Spleen (tissue), 11 donors: ENCODE measurements around the gene DPYSL4. TPM values are rescaled to one million over a fixed set of nuclear protein-coding genes. Genes with fewer than 3 reads are reported as not detected.

Experiments used
- DNase-seq: peaks from one replicate; pipeline ENCODE4 v3.0.0-alpha.2; 2020
- H3K27ac ChIP-seq, 8 donors: fragments of 200-600 bp; sonication (generic) in 7 of 8; 1 replicate in 4 of 8; 2 replicates in 4 of 8; pipeline versions ENCODE4 v1.5.0 to v1.8.0; 2016 to 2021; ENCODE audit warnings: inconsistent platforms in 4 of 8, mild to moderate bottlenecking in 4 of 8, moderate library complexity in 1 of 8
- H3K27me3 ChIP-seq, 7 donors: fragments of 200-600 bp; sonication (generic) in 6 of 7; replicated peaks in 1 of 7; 1 replicate in 4 of 7; 2 replicates in 3 of 7; pipeline versions ENCODE4 v1.5.0 to v1.8.0; 2016 to 2021; ENCODE audit warnings: inconsistent platforms in 3 of 7, mild to moderate bottlenecking in 1 of 7
- H3K36me3 ChIP-seq, 6 donors: fragments of 200-600 bp; sonication (generic) in 5 of 6; 1 replicate in 4 of 6; 2 replicates in 2 of 6; pipeline versions ENCODE4 v1.5.0 to v1.8.0; 2016 to 2021; ENCODE audit warnings: inconsistent platforms in 2 of 6
- H3K4me1 ChIP-seq, 6 donors: fragments of 200-600 bp; sonication (generic) in 5 of 6; 1 replicate in 3 of 6; 2 replicates in 3 of 6; pipeline versions ENCODE4 v1.5.0 to v1.8.0; 2016 to 2021; ENCODE audit warnings: inconsistent platforms in 3 of 6
- H3K4me3 ChIP-seq, 8 donors: fragments of 200-600 bp; sonication (generic) in 7 of 8; 1 replicate in 4 of 8; 2 replicates in 4 of 8; pipeline versions ENCODE4 v1.5.0 to v1.8.0; 2016 to 2021; ENCODE audit warnings: inconsistent platforms in 4 of 8, mild to moderate bottlenecking in 4 of 8, moderate library complexity in 2 of 8
- H3K9me3 ChIP-seq, 8 donors: fragments of 200-600 bp; sonication (generic) in 7 of 8; 1 replicate in 4 of 8; 2 replicates in 4 of 8; pipeline versions ENCODE4 v1.5.0 to v1.8.0; 2016 to 2021; ENCODE audit warnings: inconsistent platforms in 4 of 8
- POLR2A ChIP-seq, 3 donors: fragments of 450-650 bp; IDR thresholded peaks; one replicate each; pipeline ENCODE4 v1.5.1; 2017; ENCODE audit warnings: antibody characterized with exemption in 3 of 3, mild to moderate bottlenecking in 1 of 3
- POLR2AphosphoS5 ChIP-seq, 3 donors: sonication (generic); formaldehyde crosslinking; IDR thresholded peaks; one replicate each; pipeline ENCODE4 v1.5.1; 2017; ENCODE audit warnings: antibody characterized with exemption in 3 of 3
- WGBS, 5 donors: extraction: QIAGEN DNeasy Blood & Tissue Kit in 3 of 5; methylation state at CpG; one replicate each; pipeline versions ENCODE4 v1.1.5 to v1.1.7; 2013 to 2018; 5-methylcytosine and 5-hydroxymethylcytosine counted together
- intact Hi-C: fragments of 100-400 bp; cut with DNase I; formaldehyde crosslinking; loops from one replicate; pipeline ENCODE4 v1.15.0; 2023; ENCODE audit warnings: low total_unique reads
- polyA plus RNA-seq, 3 donors: library from polyadenylated mRNA; stranded (reverse); fragments of 200-250 nt; gene quantifications; one replicate each; pipeline ENCODE4 v1.2.1, GENCODE V29; 2013
- total RNA-seq, 7 donors: library from RNA; depleted of rRNA in 3 of 7; stranded (reverse); fragments of >200 nt in 3 of 7; fragmentation: NEBNext Ultra II Directional in 4 of 7; extraction: Animal tissue kit (Norgen Biotek cat#: 25700) in 4 of 7; gene quantifications; one replicate each; pipeline versions ENCODE4 v1.1.0 to v1.2.1, GENCODE V29; 2016 to 2021
- TF ChIP-seq, protein P1 (sequence below), 11 experiments: fragments of 200-600 bp in 7 of 11; fragments of 450-650 bp in 4 of 11; sonication (generic) in 4 of 11; IDR thresholded peaks in 8 of 11; conservative IDR thresholded peaks in 3 of 11; 1 replicate in 7 of 11; 2 replicates in 4 of 11; pipeline versions ENCODE4 v1.4.0 to v1.8.0; 2016 to 2021; ENCODE audit warnings: antibody characterized with exemption in 11 of 11, inconsistent platforms in 4 of 11, mild to moderate bottlenecking in 1 of 11
- donor health status: healthy with polysubstance abuse.
- donor health status: DM: no; HTN: no; CAD: no; lungs with moderate emphysema.
- donor health status: DM: no; HTN: no; CAD: no.
- donor health status: Bipolar disorder and iron deficiency.
- donor health status: healthy.
- donor health status: DM: no; HTN: no; CAD: no.
- donor health status: DM: yes; HTN: yes; CAD: no.

The DPYSL4 gene
- total and polyA plus RNA-seq, 10 donors, result 0.55 to 6.0 (median 1.0) TPM; not detected in 1

- H3K4me3 ChIP-seq, result no peak overlapping the region
- 57 to 100% (median 92%) methylated on average over 1 to 7 of the region's 7 CpGs for WGBS, 5 donors
- no peaks in the 10 kb centered on the region for H3K36me3 ChIP-seq
- no peak for DNase-seq
- intact Hi-C loops, result no loop called here
- H3K4me1 ChIP-seq, result no peaks in the 10 kb centered on the region
- no peaks in the 10 kb centered on the region for H3K9me3 ChIP-seq
- H3K27me3 ChIP-seq, result no peaks in the 10 kb centered on the region
- TF ChIP-seq POLR2AphosphoS5 (IDR thresholded peaks at IDR 0.05) (no peak), POLR2A (IDR thresholded peaks at IDR 0.05) (no peak)
- TF ChIP-seq, protein P1, sequence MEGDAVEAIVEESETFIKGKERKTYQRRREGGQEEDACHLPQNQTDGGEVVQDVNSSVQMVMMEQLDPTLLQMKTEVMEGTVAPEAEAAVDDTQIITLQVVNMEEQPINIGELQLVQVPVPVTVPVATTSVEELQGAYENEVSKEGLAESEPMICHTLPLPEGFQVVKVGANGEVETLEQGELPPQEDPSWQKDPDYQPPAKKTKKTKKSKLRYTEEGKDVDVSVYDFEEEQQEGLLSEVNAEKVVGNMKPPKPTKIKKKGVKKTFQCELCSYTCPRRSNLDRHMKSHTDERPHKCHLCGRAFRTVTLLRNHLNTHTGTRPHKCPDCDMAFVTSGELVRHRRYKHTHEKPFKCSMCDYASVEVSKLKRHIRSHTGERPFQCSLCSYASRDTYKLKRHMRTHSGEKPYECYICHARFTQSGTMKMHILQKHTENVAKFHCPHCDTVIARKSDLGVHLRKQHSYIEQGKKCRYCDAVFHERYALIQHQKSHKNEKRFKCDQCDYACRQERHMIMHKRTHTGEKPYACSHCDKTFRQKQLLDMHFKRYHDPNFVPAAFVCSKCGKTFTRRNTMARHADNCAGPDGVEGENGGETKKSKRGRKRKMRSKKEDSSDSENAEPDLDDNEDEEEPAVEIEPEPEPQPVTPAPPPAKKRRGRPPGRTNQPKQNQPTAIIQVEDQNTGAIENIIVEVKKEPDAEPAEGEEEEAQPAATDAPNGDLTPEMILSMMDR (IDR thresholded peaks at IDR 0.05 in 8 of 11, conservative IDR thresholded peaks at IDR 0.05 in 3 of 11), result no peak
- no peak overlapping the region for H3K27ac ChIP-seq
Measured at GRCh38 chr10:132149917-132150316, 36.8 kb upstream of the DPYSL4 start.

- no peaks in the 10 kb centered on the region for H3K36me3 ChIP-seq
- no peak overlapping the region for H3K27ac ChIP-seq
- DNase-seq, result no peak
- WGBS, 5 donors, result 89 to 100% (median 94%) methylated on average over 2 of the region's 2 CpGs
- H3K4me3 ChIP-seq, result no peak overlapping the region
- no peaks in the 10 kb centered on the region for H3K9me3 ChIP-seq
- intact Hi-C loops, result no loop called here
- no peaks in the 10 kb centered on the region for H3K27me3 ChIP-seq
- TF ChIP-seq POLR2AphosphoS5 (IDR thresholded peaks at IDR 0.05) (no peak), POLR2A (IDR thresholded peaks at IDR 0.05) (no peak)
- TF ChIP-seq, protein P1 (IDR thresholded peaks at IDR 0.05 in 8 of 11, conservative IDR thresholded peaks at IDR 0.05 in 3 of 11), result no peak
- H3K4me1 ChIP-seq, result no peaks in the 10 kb centered on the region
Measured at GRCh38 chr10:132150777-132151176, 36.0 kb upstream of the DPYSL4 start.

DNA sequence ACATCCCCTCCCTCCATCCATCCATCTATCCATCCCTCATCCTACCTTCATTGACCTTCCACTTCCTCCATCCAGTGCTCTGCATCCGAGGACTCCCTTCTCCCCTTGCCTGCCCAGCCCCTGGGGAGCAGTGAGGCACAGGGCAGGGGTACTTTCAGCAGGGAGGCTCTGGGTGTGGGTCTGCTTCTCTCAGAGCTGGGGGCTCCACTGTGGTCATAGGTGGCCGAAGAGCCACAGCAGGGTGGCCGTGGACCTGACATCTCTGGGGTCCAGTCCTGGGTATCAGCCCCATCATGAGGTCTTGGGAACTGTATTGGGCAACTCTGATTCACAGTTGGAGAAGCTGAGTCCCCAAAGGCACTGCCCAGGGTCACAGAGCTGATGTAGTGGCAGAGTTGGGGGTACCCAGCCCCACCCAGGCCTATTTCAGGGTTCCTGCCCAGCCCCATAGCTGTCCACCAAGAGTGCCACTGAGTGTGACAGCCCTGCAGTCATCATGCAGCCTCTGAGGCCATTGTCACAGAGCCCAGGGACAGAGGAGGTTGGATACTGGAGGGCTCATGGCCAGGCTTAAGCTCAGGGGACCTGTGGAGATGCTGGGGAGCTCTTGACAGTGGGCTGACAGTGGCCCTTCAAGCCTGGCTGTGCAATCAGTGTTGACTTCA, 35.3 kb upstream of the DPYSL4 start:
- Histone ChIP-seq H3K27me3 (no peaks in the 10 kb centered on the region), H3K36me3 (no peaks in the 10 kb centered on the region), H3K4me1 (no peaks in the 10 kb centered on the region), H3K4me3 (no peak overlapping the region), H3K9me3 (no peaks in the 10 kb centered on the region), H3K27ac (no peak overlapping the region)
- no peak for DNase-seq
- 88 to 94% (median 92%) methylated on average over 3 of the region's 3 CpGs for WGBS, 5 donors
- intact Hi-C loops, result no loop called here
- TF ChIP-seq POLR2AphosphoS5 (IDR thresholded peaks at IDR 0.05) (no peak), POLR2A (IDR thresholded peaks at IDR 0.05) (no peak)
- TF ChIP-seq, protein P1 (IDR thresholded peaks at IDR 0.05 in 8 of 11, conservative IDR thresholded peaks at IDR 0.05 in 3 of 11), result no peak

- Histone ChIP-seq H3K9me3 (no peaks in the 10 kb centered on the region), H3K36me3 (no peaks in the 10 kb centered on the region), H3K4me1 (no peaks in the 10 kb centered on the region), H3K27ac (no peak overlapping the region), H3K27me3 (no peaks in the 10 kb centered on the region), H3K4me3 (no peak overlapping the region)
- TF ChIP-seq, protein P1 (IDR thresholded peaks at IDR 0.05 in 8 of 11, conservative IDR thresholded peaks at IDR 0.05 in 3 of 11), result no peak
- no peak for TF ChIP-seq POLR2AphosphoS5 (IDR thresholded peaks at IDR 0.05)
- no peak for TF ChIP-seq POLR2A (IDR thresholded peaks at IDR 0.05)
- peak; percentile 32 for DNase-seq
- 41 to 59% (median 54%) methylated on average over 3 of the region's 3 CpGs for WGBS, 5 donors
- intact Hi-C loops, result no loop called here
Measured at GRCh38 chr10:132151951-132152505, 34.7 kb upstream of the DPYSL4 start.
